Measurements from ENCODE around the gene DPYSL5. TPM values are rescaled to one million over a fixed set of nuclear protein-coding genes. Genes with fewer than 3 reads are reported as not detected.

The DPYSL5 gene
- total and polyA plus RNA-seq, 10 of the 15 experiments (the other 5 are each of a cell fraction or from before 2014, with no cell fraction given) = not detected

GRCh38 chr2:26988058-26988860 is 140.3 kb downstream of the DPYSL5 start (continued):
- TF ChIP-seq IRF5 (IDR thresholded peaks at IDR 0.05; ENCODE audit: borderline replicate concordance) = no peak
- TF ChIP-seq ZNF384 (IDR thresholded peaks at IDR 0.05; ENCODE audit: borderline replicate concordance, low read depth, low read length) = no peak
- no peak for TF ChIP-seq MLLT1 (IDR thresholded peaks at IDR 0.05)
- TF ChIP-seq MEF2B (IDR thresholded peaks at IDR 0.05; ENCODE audit: partially characterized antibody, poor library complexity, severe bottlenecking) = no peak

GRCh38 chr2:26989156-26989555 is 141.2 kb downstream of the DPYSL5 start:
- Histone ChIP-seq H3K4me3 (no peak overlapping the region), H2AFZ (ENCODE audit: control insufficient read depth, low read depth, low read length) (no peak overlapping the region), H3K79me2 (ENCODE audit: control insufficient read depth, insufficient read depth, low read length) (no peaks in the 10 kb centered on the region), H3K9me3 (replicated peaks; ENCODE audit: control insufficient read depth, insufficient read depth, low read length) (no peaks in the 10 kb centered on the region), H3K27me3 (replicated peaks in 1 of 2; ENCODE audit: control insufficient read depth in 2 of 2, insufficient read depth in 2 of 2, low read length in 1 of 2) (peaks cover 5% of the 10 kb centered on the region in 2 experiments), H3K9ac (ENCODE audit: control insufficient read depth, insufficient read depth, low read length) (no peak overlapping the region), H3K36me3 (ENCODE audit: control insufficient read depth in 2 of 2, insufficient read depth in 2 of 2, low read length in 1 of 2) (no peaks in the 10 kb centered on the region), H3K4me2 (ENCODE audit: control insufficient read depth, insufficient read depth) (no peak overlapping the region), H3K4me1 (ENCODE audit: control insufficient read depth, insufficient read depth, low read length) (no peaks in the 10 kb centered on the region), H4K20me1 (ENCODE audit: control insufficient read depth, insufficient read depth) (no peaks in the 10 kb centered on the region), H3K27ac (ENCODE audit: control insufficient read depth, insufficient read depth) (no peak overlapping the region)
- ATAC-seq = no peak
- 27% methylated on average over 8 of the region's 8 CpGs for WGBS (ENCODE audit: insufficient coverage, insufficient replicate concordance, low lambda C conversion rate, missing lambda C conversion rate)
- no peak for DNase-seq (ENCODE audit: low read depth, low spot score)
- no TSS peak for BruUV-seq (replicated peaks)
- ChIA-PET POLR2A (no interaction called here), RAD21 (ENCODE audit: unreplicated experiment) (no interaction called here), CTCF (interaction anchor here (0.7 kb wide), 1 partner anchor 145 kb away, joined by 3 read pairs; no protein-coding TSS in a partner anchor), SMC1A (ENCODE audit: uncharacterized antibody, unreplicated experiment) (no interaction called here)
- FAIRE-seq = no peak
- TF ChIP-seq DPF2 (IDR thresholded peaks at IDR 0.05) = no peak
- TF ChIP-seq ZNF217 (IDR thresholded peaks at IDR 0.05) = no peak
- TF ChIP-seq MEF2B (IDR thresholded peaks at IDR 0.05; ENCODE audit: partially characterized antibody, poor library complexity, severe bottlenecking) = no peak
- TF ChIP-seq NFYA (IDR thresholded peaks at IDR 0.05; ENCODE audit: borderline replicate concordance, low read depth, low read length) = no peak
- TF ChIP-seq SIX5 (IDR thresholded peaks at IDR 0.05; ENCODE audit: low read depth, low read length, severe bottlenecking) = no peak
- no peak for TF ChIP-seq TARDBP (IDR thresholded peaks at IDR 0.05; ENCODE audit: borderline replicate concordance)
- no peak for TF ChIP-seq CREB1 (IDR thresholded peaks at IDR 0.05; ENCODE audit: low read depth)
- in situ Hi-C loops (cut with MboI) (no loop called here), intact Hi-C loops (cut with micrococcal nuclease; ENCODE audit: unreplicated experiment) (no loop called here)

Measured in GM12878 (cell line).